Measurements from ENCODE around the gene RARB.

RARB gene

DNA sequence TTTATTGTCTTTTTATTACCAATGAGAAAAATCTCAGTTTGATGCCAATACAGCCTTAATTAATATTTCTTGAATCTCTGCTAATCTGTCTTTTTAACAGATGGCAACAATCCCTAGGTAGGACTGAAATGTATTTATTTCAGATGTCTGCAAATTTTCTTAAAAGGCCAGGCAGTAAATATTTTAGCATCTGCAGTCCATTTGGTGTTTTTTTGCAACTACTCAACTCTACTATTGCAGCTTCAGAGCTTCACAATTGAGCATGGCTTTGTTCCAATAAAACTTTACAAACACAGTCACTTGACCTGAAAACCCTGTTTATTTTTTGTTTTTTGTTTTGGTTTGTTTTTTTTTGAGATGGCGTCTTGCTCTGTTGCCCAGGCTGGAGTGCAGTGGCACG, 82.7 kb downstream of the RARB start:
- Histone ChIP-seq H3K36me3 (ENCODE audit: control insufficient read depth in 5 of 5, insufficient read depth in 5 of 5, low read length in 5 of 5) (no peaks in the 10 kb centered on the region), H3K4me1 (ENCODE audit: control insufficient read depth in 5 of 5, insufficient read depth in 5 of 5, low read length in 5 of 5) (peaks cover 0 to 6% (median 3%) of the 10 kb centered on the region in 5 donors), H3K27me3 (ENCODE audit: control insufficient read depth in 5 of 5, insufficient read depth in 4 of 5, low read length in 5 of 5) (no peaks in the 10 kb centered on the region), H3K4me3 (ENCODE audit: low read depth in 1 of 5, low read length in 5 of 5) (no peak overlapping the region), H3K9me3 (ENCODE audit: control insufficient read depth in 5 of 5, low read length in 5 of 5) (peaks cover 0 to 5% (median 0%) of the 10 kb centered on the region in 5 donors), H3K27ac (ENCODE audit: low read depth, low read length) (no peak overlapping the region), H3K9ac (ENCODE audit: low read length in 5 of 5) (no peak overlapping the region)

DNA sequence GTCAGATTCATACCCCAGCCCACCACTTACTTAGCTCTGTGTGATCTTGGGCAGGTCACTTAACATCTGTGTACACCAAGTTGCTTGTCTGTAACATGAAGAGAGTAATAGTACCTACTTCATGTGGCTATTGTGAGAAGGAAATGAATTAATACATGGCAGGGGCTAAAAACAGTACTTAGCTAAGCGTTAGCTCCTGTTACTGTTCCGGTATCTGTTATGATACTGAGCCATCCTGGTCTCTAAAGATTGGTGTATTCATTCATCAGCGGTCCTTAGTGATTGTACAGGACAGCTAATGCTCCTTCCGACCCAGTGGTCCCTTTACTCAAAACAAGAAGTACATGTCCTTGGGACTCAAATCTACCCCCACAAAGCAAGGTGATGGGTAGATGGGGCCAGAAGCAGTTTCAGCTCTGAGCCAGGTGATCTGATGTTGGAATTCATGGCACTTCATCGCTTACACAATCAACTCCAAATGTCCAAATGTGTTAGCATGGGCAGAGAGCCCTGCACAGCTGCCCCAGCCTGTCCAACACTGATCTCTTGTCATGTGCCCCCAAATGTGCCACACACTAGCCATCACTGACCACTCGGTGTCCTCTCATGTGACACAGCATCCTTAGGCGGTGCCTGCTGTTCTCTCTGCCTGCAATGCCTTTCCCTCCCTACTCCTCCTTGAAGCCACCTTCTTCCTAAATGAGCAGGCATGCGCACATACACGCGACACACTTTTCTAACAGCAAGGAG, 84.1 kb downstream of the RARB start:
- Histone ChIP-seq H3K4me1 (ENCODE audit: control insufficient read depth in 5 of 5, insufficient read depth in 5 of 5, low read length in 5 of 5) (peaks cover 0 to 6% (median 3%) of the 10 kb centered on the region in 5 donors), H3K27me3 (ENCODE audit: control insufficient read depth in 5 of 5, insufficient read depth in 4 of 5, low read length in 5 of 5) (no peaks in the 10 kb centered on the region), H3K4me3 (ENCODE audit: low read depth in 1 of 5, low read length in 5 of 5) (no peak overlapping the region), H3K9ac (ENCODE audit: low read length in 5 of 5) (no peak overlapping the region), H3K9me3 (ENCODE audit: control insufficient read depth in 5 of 5, low read length in 5 of 5) (peaks cover 0 to 5% (median 0%) of the 10 kb centered on the region in 5 donors), H3K36me3 (ENCODE audit: control insufficient read depth in 5 of 5, insufficient read depth in 5 of 5, low read length in 5 of 5) (no peaks in the 10 kb centered on the region), H3K27ac (ENCODE audit: low read depth, low read length) (no peak overlapping the region)

DNA sequence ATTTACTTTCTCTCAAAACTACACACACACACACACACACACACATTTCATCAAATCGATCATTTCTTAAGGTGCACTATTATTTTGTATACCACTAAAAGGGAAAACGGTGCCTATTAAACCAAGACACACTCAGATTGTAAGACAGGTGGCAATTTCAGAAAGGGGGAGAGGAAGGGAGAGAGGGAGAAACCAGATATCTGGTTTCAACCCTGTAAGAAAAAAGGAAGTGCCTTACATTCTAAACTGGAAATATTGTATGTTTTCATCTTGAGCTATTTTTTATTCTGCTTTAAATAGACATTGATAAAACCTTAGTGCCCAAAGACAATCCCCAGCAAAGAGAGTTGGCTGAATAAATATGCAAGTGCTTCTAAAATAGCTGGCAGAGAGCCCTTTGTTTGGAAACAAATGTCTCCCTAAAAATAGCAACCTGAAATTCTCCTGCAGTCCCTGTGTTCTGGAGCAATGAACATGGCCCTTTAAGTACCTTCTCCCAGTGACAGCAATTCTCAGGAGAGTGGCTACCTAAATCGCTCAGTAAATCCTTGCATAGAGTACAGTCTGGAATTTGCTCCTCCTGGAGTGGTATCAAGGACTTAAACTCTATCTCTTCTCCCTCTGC, 85.7 kb downstream of the RARB start:
- Histone ChIP-seq H3K9ac (ENCODE audit: low read length in 5 of 5) (no peak overlapping the region), H3K4me1 (ENCODE audit: control insufficient read depth in 5 of 5, insufficient read depth in 5 of 5, low read length in 5 of 5) (peaks cover 0 to 6% (median 3%) of the 10 kb centered on the region in 5 donors), H3K27me3 (ENCODE audit: control insufficient read depth in 5 of 5, insufficient read depth in 4 of 5, low read length in 5 of 5) (no peaks in the 10 kb centered on the region), H3K36me3 (ENCODE audit: control insufficient read depth in 5 of 5, insufficient read depth in 5 of 5, low read length in 5 of 5) (no peaks in the 10 kb centered on the region), H3K4me3 (ENCODE audit: low read depth in 1 of 5, low read length in 5 of 5) (no peak overlapping the region), H3K27ac (ENCODE audit: low read depth, low read length) (no peak overlapping the region), H3K9me3 (ENCODE audit: control insufficient read depth in 5 of 5, low read length in 5 of 5) (peaks cover 0 to 5% (median 0%) of the 10 kb centered on the region in 5 donors)

DNA sequence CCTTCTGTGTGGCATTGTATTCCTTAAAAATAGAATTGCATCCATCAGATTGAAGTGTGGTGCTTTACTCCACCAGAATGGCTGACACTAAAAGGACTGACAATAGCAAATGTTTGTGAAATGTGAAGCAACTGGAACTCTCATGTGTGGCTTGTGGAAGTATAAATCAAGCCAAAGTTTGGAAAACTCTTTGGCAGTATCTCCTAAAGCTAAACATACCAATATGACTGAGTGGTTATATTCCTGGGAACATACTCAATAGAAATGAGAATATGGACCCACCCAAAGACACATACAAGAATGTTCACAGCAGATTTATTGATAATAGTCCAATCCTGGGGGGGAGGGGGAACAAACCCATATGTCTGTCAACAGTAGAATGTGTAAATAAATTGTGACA, 87.1 kb downstream of the RARB start:
- Histone ChIP-seq H3K36me3 (ENCODE audit: control insufficient read depth in 5 of 5, insufficient read depth in 5 of 5, low read length in 5 of 5) (no peaks in the 10 kb centered on the region), H3K9me3 (ENCODE audit: control insufficient read depth in 5 of 5, low read length in 5 of 5) (peaks cover 0 to 5% (median 0%) of the 10 kb centered on the region in 5 donors), H3K27ac (ENCODE audit: low read depth, low read length) (no peak overlapping the region), H3K4me1 (ENCODE audit: control insufficient read depth in 5 of 5, insufficient read depth in 5 of 5, low read length in 5 of 5) (peaks cover 0 to 6% (median 3%) of the 10 kb centered on the region in 5 donors), H3K9ac (ENCODE audit: low read length in 5 of 5) (no peak overlapping the region), H3K27me3 (ENCODE audit: control insufficient read depth in 5 of 5, insufficient read depth in 4 of 5, low read length in 5 of 5) (no peaks in the 10 kb centered on the region), H3K4me3 (ENCODE audit: low read depth in 1 of 5, low read length in 5 of 5) (no peak overlapping the region)

DNA sequence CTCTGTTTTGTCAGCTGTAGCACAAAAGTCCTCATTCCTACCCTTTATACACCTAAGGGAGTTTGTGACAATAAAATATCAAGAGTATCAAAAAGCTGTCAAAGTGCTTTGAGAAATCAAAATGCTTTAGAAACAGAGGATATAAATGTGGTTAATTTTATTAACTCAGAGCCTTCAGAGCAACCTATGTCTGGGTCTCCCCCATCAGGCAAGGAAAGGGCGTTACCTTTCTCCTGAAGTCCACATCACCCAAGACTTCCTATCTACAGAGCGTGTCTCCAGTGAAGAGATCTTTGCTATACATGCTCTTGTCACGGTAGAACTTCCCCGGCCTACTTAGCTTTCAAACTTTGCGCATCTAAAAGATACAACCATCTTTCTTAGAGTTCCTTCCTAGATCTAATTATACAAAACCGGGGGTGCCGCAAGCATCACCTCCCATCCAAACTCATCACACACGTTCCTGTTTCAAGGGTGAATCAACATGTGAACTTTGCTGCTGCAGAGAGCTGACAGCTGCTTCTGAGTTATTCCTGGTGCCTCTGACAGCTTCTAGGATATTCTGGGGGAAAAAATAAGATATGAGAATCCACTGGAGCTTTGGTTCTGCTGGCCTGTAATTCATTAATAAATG, 93.0 kb downstream of the RARB start:
- Histone ChIP-seq H3K4me1 (ENCODE audit: control insufficient read depth in 5 of 5, insufficient read depth in 5 of 5, low read length in 5 of 5) (peaks cover 0 to 3% (median 0%) of the 10 kb centered on the region in 5 donors), H3K27ac (ENCODE audit: low read depth, low read length) (no peak overlapping the region), H3K27me3 (ENCODE audit: control insufficient read depth in 5 of 5, insufficient read depth in 4 of 5, low read length in 5 of 5) (no peaks in the 10 kb centered on the region), H3K9ac (ENCODE audit: low read length in 5 of 5) (no peak overlapping the region), H3K36me3 (ENCODE audit: control insufficient read depth in 5 of 5, insufficient read depth in 5 of 5, low read length in 5 of 5) (no peaks in the 10 kb centered on the region), H3K9me3 (ENCODE audit: control insufficient read depth in 5 of 5, low read length in 5 of 5) (no peaks in the 10 kb centered on the region), H3K4me3 (ENCODE audit: low read depth in 1 of 5, low read length in 5 of 5) (no peak overlapping the region)

DNA sequence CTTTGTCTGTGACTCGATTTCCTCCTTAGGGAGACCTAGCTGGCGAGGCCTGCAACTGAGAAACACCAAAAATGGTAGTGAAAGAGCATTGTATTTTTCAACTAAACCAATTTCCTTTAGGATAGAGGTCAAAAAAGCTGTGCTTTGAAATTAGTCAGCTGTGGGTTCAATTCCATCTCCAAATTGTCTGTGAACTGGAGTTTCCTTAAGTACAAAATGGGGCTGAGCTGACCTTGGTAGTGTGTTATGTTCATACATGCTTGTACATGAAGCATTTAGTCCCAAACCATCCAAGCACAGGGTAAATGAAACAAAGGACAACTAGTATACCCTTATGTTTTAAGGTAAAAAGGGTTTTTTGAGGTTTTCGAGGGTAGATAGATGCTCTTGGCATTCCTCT, 99.3 kb downstream of the RARB start:
- H3K4me3 ChIP-seq (ENCODE audit: low read depth in 1 of 5, low read length in 5 of 5): no peak overlapping the region
- H3K27ac ChIP-seq (ENCODE audit: low read depth, low read length): no peak overlapping the region
- peaks cover 0 to 3% (median 0%) of the 10 kb centered on the region in 5 donors for H3K9me3 ChIP-seq (ENCODE audit: control insufficient read depth in 5 of 5, low read length in 5 of 5)
- H3K36me3 ChIP-seq (ENCODE audit: control insufficient read depth in 5 of 5, insufficient read depth in 5 of 5, low read length in 5 of 5): no peaks in the 10 kb centered on the region
- no peak overlapping the region for H3K9ac ChIP-seq (ENCODE audit: low read length in 5 of 5)
- no peaks in the 10 kb centered on the region for H3K27me3 ChIP-seq (ENCODE audit: control insufficient read depth in 5 of 5, insufficient read depth in 4 of 5, low read length in 5 of 5)
- peaks cover 0 to 4% (median 0%) of the 10 kb centered on the region in 5 donors for H3K4me1 ChIP-seq (ENCODE audit: control insufficient read depth in 5 of 5, insufficient read depth in 5 of 5, low read length in 5 of 5)

DNA sequence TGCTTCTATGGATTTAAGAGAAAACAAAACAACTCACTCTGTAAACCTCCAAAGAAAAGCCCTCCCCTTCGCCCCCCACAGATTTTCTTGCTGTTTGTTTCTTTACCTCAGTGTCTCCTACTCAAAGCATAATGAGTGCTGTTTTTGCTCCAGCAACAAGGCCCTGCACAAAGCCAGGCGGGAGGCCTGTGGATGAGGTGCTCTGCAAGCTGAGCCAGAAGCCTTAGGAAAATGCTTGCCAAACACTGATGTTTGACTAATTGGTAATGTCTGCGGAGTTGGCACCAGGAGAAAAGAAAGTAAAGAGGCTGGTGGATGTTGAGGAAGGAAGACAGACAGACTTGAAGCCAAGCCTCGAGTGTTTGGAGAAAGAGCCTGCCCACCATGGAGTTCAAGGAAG, 99.7 kb downstream of the RARB start:
- peaks cover 0 to 4% (median 0%) of the 10 kb centered on the region in 5 donors for H3K4me1 ChIP-seq (ENCODE audit: control insufficient read depth in 5 of 5, insufficient read depth in 5 of 5, low read length in 5 of 5)

DNA sequence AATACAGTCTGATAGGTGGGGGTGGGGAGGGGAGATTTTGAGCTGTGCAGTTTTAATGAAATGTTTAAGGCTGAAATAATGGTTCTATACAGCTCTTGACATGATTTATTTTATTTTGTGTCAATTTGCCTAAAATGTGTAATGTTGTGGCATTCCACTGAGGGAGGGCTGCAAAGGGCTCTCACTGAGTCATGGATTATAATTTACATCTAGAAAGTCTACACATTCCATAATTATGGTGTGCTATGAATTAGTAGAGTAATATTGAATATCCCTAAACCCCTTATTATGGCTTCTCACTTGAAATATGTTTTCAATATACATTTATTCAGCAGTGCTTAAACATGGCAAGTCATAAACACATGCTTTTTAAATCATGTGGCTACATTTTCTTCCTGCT, 103.9 kb downstream of the RARB start:
- no peaks in the 10 kb centered on the region for H3K27me3 ChIP-seq (ENCODE audit: control insufficient read depth in 5 of 5, insufficient read depth in 4 of 5, low read length in 5 of 5)
- no peak overlapping the region for H3K4me3 ChIP-seq (ENCODE audit: low read depth in 1 of 5, low read length in 5 of 5)

More for the DNA sequence above, 99.7 kb downstream of the RARB start:
- Histone ChIP-seq H3K27ac (ENCODE audit: low read depth, low read length) (no peak overlapping the region), H3K27me3 (ENCODE audit: control insufficient read depth in 5 of 5, insufficient read depth in 4 of 5, low read length in 5 of 5) (no peaks in the 10 kb centered on the region), H3K9ac (ENCODE audit: low read length in 5 of 5) (no peak overlapping the region), H3K4me3 (ENCODE audit: low read depth in 1 of 5, low read length in 5 of 5) (no peak overlapping the region), H3K9me3 (ENCODE audit: control insufficient read depth in 5 of 5, low read length in 5 of 5) (peaks cover 0 to 5% (median 0%) of the 10 kb centered on the region in 5 donors), H3K36me3 (ENCODE audit: control insufficient read depth in 5 of 5, insufficient read depth in 5 of 5, low read length in 5 of 5) (no peaks in the 10 kb centered on the region)

DNA sequence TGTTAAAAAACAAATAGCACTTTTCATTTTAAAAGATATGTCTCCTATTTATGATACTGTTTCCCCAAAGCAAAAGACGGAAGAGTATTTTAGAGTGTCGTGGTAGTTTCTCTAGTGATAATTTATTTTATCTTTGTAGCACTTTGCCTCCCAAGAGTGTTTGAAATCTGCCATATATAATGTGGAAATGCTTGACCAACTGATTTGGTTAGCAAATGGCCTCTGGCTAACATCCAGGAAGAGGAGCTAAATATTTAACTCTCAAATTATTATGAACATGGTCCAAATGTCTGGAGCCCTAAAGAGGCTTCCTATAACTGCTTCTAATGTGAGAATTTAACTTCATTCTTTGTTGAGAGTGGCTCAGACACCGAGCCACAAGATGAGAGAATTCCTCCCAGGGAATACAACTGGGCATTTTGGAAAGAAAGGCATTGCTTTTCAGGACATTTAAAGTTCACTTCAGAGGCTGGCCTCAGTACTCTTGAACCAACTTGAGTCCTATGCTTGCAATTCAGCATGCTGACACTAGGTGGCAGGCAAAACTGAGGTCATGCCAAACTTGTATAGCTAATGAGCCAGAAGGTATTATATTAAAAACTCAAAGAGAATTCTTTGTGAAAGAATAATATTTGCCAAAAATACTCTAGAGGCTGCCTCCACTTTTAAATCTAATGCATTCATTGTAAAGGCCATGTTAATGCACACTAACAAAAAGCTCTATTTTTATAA, 104.5 kb downstream of the RARB start:
- Histone ChIP-seq H3K36me3 (ENCODE audit: control insufficient read depth in 5 of 5, insufficient read depth in 5 of 5, low read length in 5 of 5) (no peaks in the 10 kb centered on the region), H3K9ac (ENCODE audit: low read length in 5 of 5) (no peak overlapping the region), H3K9me3 (ENCODE audit: control insufficient read depth in 5 of 5, low read length in 5 of 5) (peaks cover 0 to 5% (median 0%) of the 10 kb centered on the region in 5 donors), H3K27me3 (ENCODE audit: control insufficient read depth in 5 of 5, insufficient read depth in 4 of 5, low read length in 5 of 5) (no peaks in the 10 kb centered on the region), H3K27ac (ENCODE audit: low read depth, low read length) (no peak overlapping the region), H3K4me3 (ENCODE audit: low read depth in 1 of 5, low read length in 5 of 5) (no peak overlapping the region), H3K4me1 (ENCODE audit: control insufficient read depth in 5 of 5, insufficient read depth in 5 of 5, low read length in 5 of 5) (peaks cover 0 to 19% (median 12%) of the 10 kb centered on the region in 5 donors)

More for the DNA sequence above, 103.9 kb downstream of the RARB start:
- Histone ChIP-seq H3K4me1 (ENCODE audit: control insufficient read depth in 5 of 5, insufficient read depth in 5 of 5, low read length in 5 of 5) (peaks cover 0 to 18% (median 9%) of the 10 kb centered on the region in 5 donors), H3K9ac (ENCODE audit: low read length in 5 of 5) (no peak overlapping the region), H3K9me3 (ENCODE audit: control insufficient read depth in 5 of 5, low read length in 5 of 5) (peaks cover 0 to 5% (median 0%) of the 10 kb centered on the region in 5 donors), H3K27ac (ENCODE audit: low read depth, low read length) (no peak overlapping the region), H3K36me3 (ENCODE audit: control insufficient read depth in 5 of 5, insufficient read depth in 5 of 5, low read length in 5 of 5) (no peaks in the 10 kb centered on the region)

Measured in subcutaneous abdominal adipose tissue (tissue), 5 donors.